NCI-H1436 (cell line): ENCODE results near the gene CYP19A1.
"Not testable (repeated sequence)": the region's sequence is repeated elsewhere in the genome, so short reads cannot be mapped to it uniquely, and the experiment has no call there.

Experiments used
- DNase-seq: peaks from one replicate; lab custom pipeline; 2025; lab: John Stamatoyannopoulos, UW

CYP19A1 gene

DNA sequence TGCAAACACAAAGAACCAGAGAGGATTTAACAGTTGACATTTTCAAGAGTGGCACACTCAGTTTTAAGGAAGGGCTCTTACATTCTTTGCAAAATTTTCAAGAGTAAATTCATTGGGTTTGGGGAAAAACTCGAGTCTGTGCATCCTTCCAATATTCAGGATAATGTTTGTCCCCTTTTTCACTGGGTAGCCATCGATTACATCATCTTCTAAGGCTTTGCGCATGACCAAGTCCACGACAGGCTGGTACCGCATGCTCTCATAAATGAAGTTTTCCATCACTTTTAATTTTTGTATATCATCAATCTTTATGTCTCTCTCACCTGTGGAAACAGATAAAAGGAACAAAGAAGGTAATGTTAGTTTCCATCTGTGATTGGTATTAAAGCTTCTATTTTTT, 126.2 kb downstream of the CYP19A1 start:
- DNase-seq: no peak

DNA sequence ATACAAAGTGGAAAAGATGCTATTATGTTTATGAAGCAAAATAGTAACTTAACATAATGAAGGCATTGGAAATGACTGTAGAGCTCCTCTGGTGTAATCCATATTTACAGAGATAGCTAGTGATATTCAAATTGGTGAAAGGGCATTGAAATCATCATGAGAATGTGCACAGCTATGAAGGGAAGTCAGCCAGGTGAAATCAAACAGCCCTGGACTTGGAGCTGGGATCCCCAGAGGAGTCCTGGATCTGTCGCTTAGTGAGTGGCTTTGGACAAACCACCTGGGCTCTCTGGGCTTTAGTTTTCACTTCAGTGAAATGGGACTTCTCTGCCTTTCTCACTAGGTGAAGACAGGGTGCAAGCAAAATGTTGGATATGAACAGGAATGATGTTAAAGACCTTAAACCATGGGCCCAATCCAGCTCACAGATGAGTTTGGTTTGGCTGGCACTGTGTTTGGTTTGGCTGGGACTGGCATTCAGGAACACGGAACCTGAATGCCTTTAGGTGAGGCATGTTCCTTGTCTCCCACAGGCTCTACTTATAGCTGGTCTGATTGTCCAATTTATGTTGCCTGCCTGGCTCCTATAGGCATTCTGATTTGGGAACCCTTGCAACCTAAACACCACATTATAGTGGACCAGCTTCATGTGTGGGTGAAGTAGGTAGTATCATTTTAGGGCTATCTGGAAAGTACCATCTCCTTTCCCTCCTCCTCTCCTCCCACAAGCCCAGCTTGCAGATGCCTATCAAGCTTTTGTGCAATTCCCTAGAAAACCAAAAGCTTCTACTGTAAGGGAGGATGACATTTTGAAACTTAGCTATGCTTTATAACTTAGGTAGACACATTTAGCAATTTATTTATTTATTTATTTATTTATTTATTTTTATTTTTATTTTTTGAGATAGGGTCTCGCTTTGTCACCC, 133.1 kb downstream of the CYP19A1 start:
- DNase-seq: no peak

DNA sequence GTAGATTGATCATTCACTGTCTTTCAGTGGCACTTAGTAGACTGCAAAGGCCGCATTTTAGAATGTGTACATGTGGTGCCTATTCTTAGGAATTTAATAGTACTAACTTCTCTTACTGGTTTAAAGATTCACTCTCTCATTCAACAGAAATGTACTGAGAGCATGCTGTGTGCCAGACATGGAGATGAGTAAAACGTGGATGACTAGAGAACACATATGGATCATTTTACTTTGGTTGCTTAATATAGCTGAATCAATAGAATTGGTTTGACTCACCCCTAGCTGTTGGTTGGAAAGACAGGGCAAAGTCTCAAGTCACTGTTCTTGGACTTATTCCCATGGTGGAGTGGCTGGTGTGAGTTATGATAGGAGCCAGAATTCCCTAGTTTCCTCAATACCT, 134.6 kb downstream of the CYP19A1 start:
- no peak for DNase-seq

DNA sequence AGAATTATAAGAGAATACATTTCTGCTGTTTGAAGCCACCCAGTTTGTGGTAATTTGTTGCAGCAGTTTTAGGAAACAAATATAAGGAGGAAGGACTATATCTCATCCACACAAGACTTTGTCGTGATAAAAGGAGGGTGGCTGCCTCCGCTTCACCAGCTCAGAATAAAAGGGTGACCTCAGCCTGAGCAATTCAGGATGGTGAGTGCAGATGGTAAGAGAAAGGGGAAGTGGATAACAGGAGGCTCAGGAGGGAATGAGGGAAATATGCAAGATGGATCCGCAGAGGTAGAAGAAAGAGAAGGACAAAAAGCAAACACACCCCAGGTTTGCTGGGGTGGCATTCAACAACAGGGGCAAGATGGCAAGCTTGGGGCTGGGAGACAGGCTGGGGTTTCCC, 135.6 kb downstream of the CYP19A1 start:
- DNase-seq: no peak

DNA sequence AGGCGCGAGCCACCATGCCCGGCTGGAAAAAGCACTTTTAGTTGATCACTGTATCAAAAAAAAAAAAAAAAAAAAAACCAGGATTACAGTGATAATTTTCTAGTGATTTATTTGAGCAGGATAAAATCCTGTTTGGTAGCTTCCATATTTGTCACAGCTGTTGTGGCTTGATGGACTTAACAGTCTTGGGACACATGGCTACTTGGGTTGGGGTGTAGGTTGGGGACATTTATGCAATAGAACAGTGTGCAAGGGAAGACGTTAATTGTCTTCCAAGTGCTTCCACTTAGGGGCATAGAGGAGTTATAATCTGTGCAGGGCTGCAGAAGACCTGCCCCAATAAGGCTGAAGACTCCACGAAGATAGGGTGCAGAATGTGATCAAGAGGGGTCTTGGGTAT, 136.8 kb downstream of the CYP19A1 start:
- no peak for DNase-seq

DNA sequence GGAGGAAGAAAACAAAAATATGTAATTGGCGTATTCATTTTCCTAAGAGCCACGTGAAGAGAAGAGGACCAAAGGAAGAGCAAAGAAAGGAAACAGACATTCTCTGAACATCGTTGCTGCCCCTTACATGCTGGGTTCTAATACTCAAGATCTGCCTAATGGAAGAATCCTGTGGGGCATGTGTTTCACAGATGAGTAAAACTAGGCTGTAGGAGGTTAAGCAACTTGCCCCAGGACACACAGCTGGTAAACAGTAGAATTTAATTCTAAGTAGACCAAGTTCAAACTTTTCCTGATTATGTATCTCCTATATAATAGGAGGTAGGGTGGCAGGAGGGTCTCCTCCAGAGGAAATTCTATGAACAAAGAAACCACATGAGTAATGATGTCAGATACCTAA, 137.6 kb downstream of the CYP19A1 start:
- DNase-seq: no peak

DNA sequence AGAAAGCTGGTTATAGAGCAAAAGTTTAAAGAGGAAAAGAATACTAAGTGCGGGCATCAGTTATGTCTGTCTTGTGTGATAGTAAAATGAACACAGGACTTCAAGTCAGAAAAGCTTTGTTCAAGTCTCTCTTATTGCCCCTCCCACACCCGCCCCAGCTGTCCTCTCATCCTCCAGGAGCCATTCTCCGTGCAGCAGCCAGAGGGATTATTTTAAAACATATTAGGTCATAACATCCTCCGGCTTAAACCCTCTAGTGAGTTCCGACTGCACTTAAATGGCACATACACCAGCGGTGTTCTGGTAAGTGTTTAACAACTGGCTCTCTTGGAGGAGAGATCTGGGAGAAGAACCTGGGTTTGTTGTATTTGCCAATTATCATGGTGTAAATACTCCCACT, 138.9 kb downstream of the CYP19A1 start:
- no peak for DNase-seq

DNA sequence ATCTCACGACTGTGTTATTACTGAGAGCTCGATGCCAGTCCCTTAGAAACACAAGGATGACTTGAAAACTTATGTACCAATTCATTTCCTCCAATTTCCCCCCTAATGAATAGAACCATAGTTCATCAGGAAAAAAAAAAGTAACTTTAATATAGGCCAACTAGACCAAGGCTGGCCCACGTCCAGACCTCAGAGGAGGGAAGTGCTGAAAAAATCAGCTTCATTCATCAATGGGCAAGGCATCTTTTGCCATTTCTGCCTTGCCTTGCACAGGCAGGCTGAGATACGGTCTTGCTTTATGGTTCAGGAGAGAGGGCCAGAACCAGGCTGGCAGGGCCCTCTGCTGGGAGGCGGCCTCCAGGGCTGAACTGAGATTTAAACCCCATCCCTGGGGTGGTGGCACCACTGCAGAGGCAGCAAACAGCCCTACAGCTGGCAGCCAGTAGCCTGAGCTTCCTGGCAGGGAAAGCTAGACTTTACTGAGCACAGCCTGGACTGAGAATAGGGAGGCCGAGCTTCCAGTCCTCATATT, 139.6 kb downstream of the CYP19A1 start:
- DNase-seq: no peak

DNA sequence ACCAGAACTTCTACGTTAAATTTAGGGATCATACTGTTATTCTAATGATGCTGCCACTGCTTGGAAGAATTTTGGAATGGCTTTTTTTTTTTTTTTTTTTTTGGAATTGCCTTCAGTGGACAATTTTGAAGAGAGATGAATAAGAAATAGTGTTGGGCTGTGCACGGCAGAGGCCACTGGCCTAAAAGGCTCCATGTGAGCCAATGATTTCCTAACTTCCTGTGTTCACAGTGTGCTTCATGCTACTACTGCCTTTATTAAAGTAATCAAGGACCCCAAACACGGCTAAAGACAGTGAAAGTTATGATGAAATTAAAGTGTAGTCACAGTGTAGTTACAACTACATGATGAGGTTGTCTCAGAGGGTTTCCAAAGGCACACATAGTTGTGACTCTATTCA, 142.9 kb downstream of the CYP19A1 start:
- no peak for DNase-seq

DNA sequence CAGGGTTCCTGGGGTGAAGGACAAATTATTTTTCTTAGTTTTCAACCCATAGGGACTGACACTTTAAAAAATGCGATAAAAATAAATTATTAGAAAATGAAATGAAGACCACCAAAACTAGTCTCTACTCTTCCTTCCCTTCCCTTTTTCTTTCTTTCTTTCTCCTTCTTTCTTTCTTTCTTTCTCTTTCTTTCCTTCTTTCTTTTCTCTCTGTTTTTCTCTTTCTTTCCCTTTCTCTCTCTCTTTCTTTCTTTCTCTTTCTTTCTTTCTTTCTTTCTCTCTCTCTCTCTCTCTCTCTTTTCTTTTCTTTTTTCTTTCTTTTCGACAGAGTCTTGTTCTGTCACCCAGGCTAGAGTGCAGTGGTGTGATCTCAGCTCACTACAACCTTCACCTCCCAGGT, 144.4 kb downstream of the CYP19A1 start:
- DNase-seq: no peak

DNA sequence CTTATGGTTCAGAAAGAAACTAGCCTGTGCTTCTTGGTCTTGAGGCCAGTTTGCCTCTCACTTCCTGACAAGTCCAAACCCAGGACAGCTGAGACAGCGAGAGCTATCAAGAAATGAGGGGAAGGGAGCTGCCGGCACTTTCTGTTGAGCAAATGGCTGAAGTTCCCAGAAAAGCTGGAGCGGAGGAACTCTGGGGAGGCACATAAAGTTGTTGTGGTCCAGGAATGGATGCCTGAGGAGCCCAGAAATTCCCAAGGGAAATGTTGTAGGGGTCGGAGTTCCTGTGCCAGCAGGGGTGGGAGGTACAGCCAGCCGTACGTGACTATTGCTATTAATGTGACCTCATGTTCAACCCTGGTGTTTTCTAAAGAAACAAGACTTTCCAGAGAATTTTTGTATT, 144.9 kb downstream of the CYP19A1 start:
- no peak for DNase-seq

DNA sequence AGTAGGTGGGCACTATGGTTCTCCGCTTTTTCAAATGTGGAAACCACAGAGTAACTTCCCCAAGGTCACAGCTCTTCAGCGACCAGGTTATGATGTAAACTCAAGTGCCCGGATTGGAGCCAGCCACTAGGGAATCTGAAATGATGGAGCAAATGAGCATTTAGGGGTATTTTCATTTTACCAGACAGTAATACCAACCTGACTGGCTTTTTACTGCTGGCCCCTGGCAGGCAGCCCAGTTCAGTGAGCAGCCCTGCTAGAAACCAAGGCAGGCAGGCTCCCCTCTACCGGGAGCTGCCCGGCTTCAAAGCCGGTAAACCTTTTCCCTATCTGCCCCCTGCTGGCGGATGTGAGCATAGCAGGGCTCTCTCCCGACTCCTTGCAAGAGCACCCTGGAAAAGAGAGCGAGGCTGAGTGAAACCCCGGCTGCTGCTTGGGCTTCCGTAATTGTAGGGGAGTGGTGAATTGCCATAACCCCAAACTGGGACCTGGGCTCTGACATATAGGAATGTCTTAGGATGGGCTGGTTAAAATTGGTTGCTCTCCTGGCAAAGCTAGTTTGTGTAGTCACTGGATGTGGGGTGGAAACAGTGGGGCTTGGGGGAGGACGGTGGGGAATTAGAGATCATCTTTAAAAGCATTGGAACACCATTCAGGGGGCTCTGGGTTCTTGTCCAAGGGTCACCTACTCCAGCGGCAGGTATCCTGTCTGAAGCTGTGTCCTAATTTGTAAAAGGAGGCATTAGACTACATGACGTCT, 145.7 kb downstream of the CYP19A1 start:
- DNase-seq: peak; percentile 67

DNA sequence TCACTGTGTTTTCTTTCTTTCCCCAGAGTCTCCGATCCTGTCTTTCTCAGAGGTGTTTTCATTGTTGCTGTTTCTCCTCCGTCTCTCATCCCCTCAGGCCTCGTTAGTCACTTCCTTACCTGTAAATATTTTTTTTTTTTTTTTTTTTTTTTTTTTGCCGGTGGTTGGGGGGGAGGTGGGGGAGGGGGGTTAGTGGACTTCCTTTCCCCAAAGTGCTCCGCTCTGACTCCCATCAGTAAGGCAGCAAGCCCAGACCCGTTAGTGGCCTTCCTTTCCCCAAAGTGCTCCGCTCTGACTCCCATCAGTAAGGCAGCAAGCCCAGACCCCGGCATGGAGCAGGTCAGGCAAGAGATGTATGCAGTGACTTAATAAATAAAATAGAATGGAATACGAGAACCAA, 146.6 kb downstream of the CYP19A1 start:
- no peak for DNase-seq

DNA sequence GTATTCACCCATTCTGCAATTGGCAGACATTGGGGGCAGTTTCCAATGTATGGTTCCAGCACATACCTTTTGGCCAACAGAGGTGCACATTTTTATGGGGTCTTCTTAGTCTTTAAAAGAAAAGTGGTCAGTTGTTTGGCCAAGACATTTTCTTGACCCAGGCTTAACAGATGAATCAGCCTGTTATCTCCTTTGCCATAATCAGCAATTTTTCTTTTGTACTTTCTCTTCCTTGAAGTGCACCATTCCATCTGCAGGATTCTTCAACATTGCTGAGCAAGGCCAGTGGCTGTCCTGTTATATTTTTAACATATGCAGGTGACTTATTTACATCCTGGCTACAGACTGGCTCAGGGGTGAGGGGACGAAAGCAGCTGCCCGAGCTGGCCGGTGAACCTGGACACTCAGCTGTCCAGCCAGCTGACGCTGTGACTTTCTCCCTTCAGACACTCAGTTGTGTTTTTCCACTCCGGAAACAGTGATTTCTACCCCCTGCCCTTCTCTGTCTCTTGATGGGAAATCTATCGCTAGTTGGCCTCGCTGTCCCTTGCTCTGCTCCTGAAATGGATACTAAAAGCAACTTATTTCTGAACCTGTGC, 147.2 kb downstream of the CYP19A1 start:
- no peak for DNase-seq

DNA sequence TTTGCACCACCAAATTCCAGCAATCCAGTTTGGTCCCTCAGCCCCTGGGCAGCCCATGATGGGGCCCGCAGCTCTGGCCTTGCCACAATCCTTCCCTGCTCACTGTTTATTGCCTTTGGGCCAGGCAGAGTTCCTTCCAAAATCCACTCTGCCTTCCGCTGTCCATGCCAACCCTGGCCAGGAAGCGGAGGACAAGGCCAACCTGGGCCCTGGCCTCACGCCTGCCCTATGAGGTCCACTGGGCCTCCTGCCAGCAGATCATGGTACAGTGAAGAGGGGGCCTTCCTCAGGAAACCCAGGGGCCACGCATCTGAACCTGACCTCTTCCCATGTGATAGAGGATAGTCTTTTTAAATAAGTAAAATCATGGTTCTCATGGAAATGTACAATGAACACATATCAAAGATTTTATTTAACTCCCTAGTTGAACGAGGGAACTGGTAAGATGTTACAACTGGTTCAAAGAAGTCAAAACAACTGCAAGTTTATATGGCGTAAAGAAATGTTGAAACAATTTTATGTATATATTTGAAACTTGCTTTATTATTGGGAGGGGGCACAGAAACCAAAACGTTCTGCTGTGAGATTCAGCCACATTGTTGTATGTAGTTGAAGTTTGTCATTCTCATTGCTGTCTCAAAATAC, 147.8 kb downstream of the CYP19A1 start:
- no peak for DNase-seq

DNA sequence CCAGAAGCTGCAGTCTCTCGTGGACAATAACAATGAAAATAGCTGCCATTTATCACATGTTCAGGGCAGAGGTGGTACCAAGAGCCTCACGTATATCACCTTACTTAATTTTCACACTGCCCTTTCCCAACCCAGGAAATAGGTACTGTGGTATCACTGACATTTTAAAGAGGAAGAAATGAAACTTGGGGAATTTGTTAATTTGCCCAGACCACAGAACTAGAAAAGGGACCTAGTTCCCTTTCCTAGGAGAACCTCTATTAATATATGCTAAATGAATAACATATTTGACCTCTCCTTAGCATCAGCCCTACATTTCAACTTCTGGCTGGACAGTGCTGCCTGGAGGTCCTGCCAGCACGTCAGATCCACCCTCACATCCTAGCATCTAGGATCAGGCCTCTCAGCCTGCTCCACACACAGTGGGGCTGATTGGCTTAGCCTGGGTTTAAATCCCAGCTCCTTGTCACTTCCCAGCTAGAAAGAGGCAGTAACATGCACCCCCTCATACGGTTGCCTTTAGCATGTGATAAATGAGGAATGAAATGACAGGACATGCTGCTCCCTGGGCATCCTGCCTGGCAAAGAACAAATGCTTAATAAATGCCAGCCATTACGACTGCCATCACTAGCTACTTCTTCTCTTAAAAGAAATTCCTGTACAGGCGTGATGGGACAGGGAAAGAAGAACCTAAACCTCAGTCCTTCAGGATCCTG, 148.6 kb downstream of the CYP19A1 start:
- DNase-seq: no peak

DNA sequence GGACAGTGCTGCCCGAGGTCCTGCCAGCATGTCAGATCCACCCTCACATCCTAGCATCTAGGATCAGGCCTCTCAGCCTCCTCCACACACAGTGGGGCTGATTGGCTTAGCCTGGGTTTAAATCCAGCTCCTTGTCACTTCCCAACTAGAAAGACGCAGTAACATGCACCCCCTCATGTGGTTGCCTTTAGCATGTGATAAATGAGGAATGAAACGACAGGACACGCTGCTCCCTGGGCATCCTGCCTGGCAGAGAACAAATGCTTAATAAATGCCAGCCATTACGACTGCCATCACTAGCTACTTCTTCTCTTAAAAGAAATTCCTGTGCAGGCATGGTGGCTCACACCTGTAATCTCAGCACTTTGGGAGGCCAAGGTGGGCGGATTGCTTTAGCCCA, 149.6 kb downstream of the CYP19A1 start:
- DNase-seq: not testable (repeated sequence)

DNA sequence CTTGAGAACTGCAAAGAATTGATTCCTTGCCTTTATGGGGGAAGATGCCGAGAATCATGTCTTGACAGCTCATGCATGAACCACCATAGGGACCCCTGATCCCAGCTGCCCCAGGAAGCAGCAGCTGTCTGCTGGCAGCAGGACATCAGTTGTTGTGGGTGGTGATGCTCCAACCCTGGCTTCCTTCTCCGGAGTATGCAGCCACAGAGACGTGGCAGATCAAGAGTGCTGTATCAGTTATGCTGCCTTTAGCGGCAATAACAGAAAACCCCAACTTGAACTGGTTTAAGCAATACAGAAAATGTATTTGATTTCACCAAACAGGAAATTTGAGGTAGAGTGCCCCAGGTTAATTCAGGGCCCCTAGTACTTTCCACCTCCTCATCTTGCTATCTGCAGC, 151.5 kb downstream of the CYP19A1 start:
- DNase-seq: no peak

DNA sequence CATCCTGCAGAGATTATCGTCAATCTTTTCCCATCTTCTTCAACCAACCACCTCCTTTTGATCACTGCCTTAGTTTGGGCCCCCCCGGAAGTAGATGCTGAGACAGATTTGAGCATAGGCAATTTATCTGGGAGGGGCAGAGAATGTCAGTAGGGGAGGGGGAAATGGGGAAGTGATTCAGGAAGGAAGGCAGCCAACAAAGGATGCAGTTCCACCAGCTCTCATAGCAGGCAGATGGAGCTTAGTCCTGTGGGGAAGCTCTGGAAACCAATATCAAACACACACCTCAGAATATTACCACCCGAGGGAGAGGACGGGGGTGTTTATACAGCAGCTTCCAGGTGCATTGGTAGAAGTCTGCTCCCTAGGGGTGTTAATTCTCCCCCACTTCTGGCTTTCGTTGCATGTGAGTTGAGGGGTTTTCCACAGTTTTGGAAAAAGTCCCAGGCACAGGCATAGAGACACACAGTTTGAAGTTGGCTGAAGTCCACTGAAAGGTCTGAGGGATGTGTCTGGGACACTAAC, 152.2 kb downstream of the CYP19A1 start:
- no peak for DNase-seq

DNA sequence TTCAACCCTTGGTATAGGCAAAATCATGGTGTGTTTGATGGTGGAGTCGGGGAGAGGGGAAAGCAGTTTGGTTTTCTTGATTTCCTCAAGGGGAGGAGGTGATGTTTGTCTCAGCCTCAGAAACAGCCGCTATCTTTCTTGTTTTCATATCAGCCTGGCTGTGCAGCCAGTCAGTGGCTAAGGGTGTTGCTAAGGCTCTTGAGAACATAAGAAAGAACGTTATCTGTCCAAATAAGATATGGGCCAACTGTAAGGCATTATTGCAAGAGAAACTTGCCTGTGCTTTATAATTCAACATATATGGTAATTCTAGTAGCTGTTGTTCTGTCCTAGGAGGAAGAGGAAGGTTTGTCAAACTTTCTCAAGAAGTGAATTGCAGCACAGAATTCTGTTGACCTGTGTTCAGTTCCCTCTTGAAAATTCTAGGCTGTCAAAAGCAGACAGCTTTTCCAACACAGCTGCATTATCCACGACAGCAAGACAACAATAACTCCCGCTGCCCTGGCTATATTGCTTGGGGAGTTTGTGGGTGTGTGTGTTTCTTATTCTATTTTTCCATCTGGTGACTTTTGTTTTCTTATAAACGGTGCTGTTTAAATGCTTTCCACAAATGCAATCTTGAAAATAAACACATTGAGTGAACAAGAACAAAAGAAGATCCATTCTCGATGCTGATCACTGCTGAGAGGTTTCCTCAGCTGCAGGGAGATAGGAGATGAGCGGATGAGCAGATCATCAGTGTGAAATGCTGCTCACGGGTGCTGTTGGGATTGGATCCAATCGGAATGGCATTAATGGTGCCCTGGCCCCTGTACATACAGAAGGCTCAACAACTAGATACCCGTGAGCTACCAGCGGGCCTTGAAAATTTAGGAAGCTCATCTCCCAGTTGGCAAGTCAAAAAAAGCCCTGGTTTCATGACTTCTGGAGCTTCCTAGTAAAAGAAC, 152.9 kb downstream of the CYP19A1 start:
- DNase-seq: no peak
